Right forelimb (tissue), 1 donor: ENCODE data around the gene SV2C.
"Not testable (repeated sequence)": the region's sequence is repeated elsewhere in the genome, so short reads cannot be mapped to it uniquely, and the experiment has no call there.

Source experiments
- DNase-seq: peaks from one replicate; pipeline ENCODE4 v3.0.0-alpha.2; 2018

The SV2C gene

GRCh38 chr5:76356887-76357286 lies 273.7 kb downstream of the SV2C start:
- no peak for DNase-seq

GRCh38 chr5:76363352-76364225 lies 280.4 kb downstream of the SV2C start:
- no peak for DNase-seq

- no peak for DNase-seq
Measured at GRCh38 chr5:76364226-76364589, 281.0 kb downstream of the SV2C start.

- DNase-seq, result no peak
Measured at GRCh38 chr5:76365561-76365960, 282.4 kb downstream of the SV2C start.

GRCh38 chr5:76366596-76366995 lies 283.4 kb downstream of the SV2C start:
- DNase-seq, result no peak

GRCh38 chr5:76367623-76368371 lies 284.6 kb downstream of the SV2C start:
- no peak for DNase-seq

GRCh38 chr5:76368941-76369340 lies 285.8 kb downstream of the SV2C start:
- no peak for DNase-seq

GRCh38 chr5:76369668-76370067 lies 286.5 kb downstream of the SV2C start:
- DNase-seq, result not testable (repeated sequence)

GRCh38 chr5:76371960-76372322 lies 288.8 kb downstream of the SV2C start:
- DNase-seq, result no peak

- DNase-seq, result no peak
Measured at GRCh38 chr5:76372323-76373054, 289.3 kb downstream of the SV2C start.

- no peak for DNase-seq
Measured at GRCh38 chr5:76376148-76376865, 293.1 kb downstream of the SV2C start.

GRCh38 chr5:76376866-76377230 lies 293.7 kb downstream of the SV2C start:
- DNase-seq, result no peak

- DNase-seq, result no peak
Measured at GRCh38 chr5:76378355-76378754, 295.2 kb downstream of the SV2C start.

GRCh38 chr5:76379316-76379715 lies 296.1 kb downstream of the SV2C start:
- DNase-seq, result no peak

- DNase-seq, result no peak
Measured at GRCh38 chr5:76379855-76380254, 296.7 kb downstream of the SV2C start.

GRCh38 chr5:76380346-76381066 lies 297.3 kb downstream of the SV2C start:
- no peak for DNase-seq

- no peak for DNase-seq
Measured at GRCh38 chr5:76383126-76383832, 300.1 kb downstream of the SV2C start.

- DNase-seq, result no peak
Measured at GRCh38 chr5:76384189-76384588, 301.0 kb downstream of the SV2C start.

GRCh38 chr5:76384705-76385104 lies 301.5 kb downstream of the SV2C start:
- no peak for DNase-seq

- DNase-seq, result no peak
Measured at GRCh38 chr5:76385540-76385939, 302.4 kb downstream of the SV2C start.

GRCh38 chr5:76386360-76386759 lies 303.2 kb downstream of the SV2C start:
- DNase-seq, result no peak

- no peak for DNase-seq
Measured at GRCh38 chr5:76388236-76388635, 305.1 kb downstream of the SV2C start.
